Testis (tissue), 3 donors: ENCODE measurements around the gene GNAO1. TPM values are rescaled to one million over a fixed set of nuclear protein-coding genes. Genes with fewer than 3 reads are reported as not detected.

ENCODE experiments used
- DNase-seq: peaks from one replicate; pipeline ENCODE4 v3.0.0-alpha.2; 2019
- H3K27ac ChIP-seq, 2 donors: fragments of 200-600 bp; sonication (generic); one replicate each; pipeline ENCODE4 v1.5.1; 2019
- H3K27me3 ChIP-seq: fragments of 200-600 bp; sonication (generic); one replicate; pipeline ENCODE4 v1.5.1; 2019
- H3K36me3 ChIP-seq: fragments of 200-600 bp; sonication (generic); one replicate; pipeline ENCODE4 v1.5.1; 2017; ENCODE audit warnings: low read depth; ENCODE audit errors: missing control alignments
- H3K4me1 ChIP-seq: fragments of 200-600 bp; sonication (generic); one replicate; pipeline ENCODE4 v1.5.1; 2019
- H3K4me3 ChIP-seq, 2 donors: fragments of 200-600 bp; sonication (generic); one replicate each; pipeline ENCODE4 v1.5.1; 2017 to 2019
- H3K9me3 ChIP-seq: fragments of 200-600 bp; sonication (generic); one replicate; pipeline ENCODE4 v1.5.1; 2017
- CTCF ChIP-seq, 3 experiments: fragments of 450-650 bp in 2 of 3; fragments of 200-600 bp in 1 of 3; sonication (generic) in 1 of 3; IDR thresholded peaks; one replicate each; pipeline ENCODE4 v1.5.1; 2016 to 2019; ENCODE audit warnings: antibody characterized with exemption in 3 of 3, mild to moderate bottlenecking in 2 of 3, moderate library complexity in 1 of 3
- POLR2A ChIP-seq: fragments of 450-650 bp; IDR thresholded peaks from one replicate; pipeline ENCODE4 v1.6.1; 2017; ENCODE audit warnings: antibody characterized with exemption, mild to moderate bottlenecking, moderate library complexity
- WGBS, 2 donors: methylation state at CpG; one replicate each; pipeline ENCODE4 v1.1.5; 2018; 5-methylcytosine and 5-hydroxymethylcytosine counted together
- intact Hi-C: fragments of 100-400 bp; cut with DNase I; formaldehyde crosslinking; loops from one replicate; pipeline ENCODE4 v1.15.1; 2023; ENCODE audit warnings: low total_unique reads
- polyA plus RNA-seq: library from polyadenylated mRNA; stranded (reverse); fragments of 350-450 nt; fragmentation: Illumina TruSeq; extraction: RNeasy Lipid Tissue Mini Kit (QIAGEN cat#74804); gene quantifications from one replicate; pipeline ENCODE4 v1.2.3, GENCODE V29; 2014; ENCODE audit warnings: low read depth, low replicate concordance; ENCODE audit not compliant: insufficient read depth
- total RNA-seq, 2 donors: library from RNA; depleted of rRNA; stranded (reverse); fragments of >200 nt; gene quantifications; one replicate each; pipeline ENCODE4 v1.2.3, GENCODE V29; 2016

Gene GNAO1
- total and polyA plus RNA-seq, 3 donors from 2014 or later, result 28.6 to 37.1 (median 33.3) TPM

- TF ChIP-seq CTCF (IDR thresholded peaks at IDR 0.05), result no peak
- no peak for DNase-seq
- H3K27ac ChIP-seq, result no peak overlapping the region
- no peak overlapping the region for H3K4me3 ChIP-seq
- intact Hi-C loops, result no loop called here
- 59 to 83% methylated on average over 5 to 17 of the region's 17 CpGs for WGBS, 2 donors
- no peaks in the 10 kb centered on the region for H3K36me3 ChIP-seq
- H3K9me3 ChIP-seq, result no peaks in the 10 kb centered on the region
- H3K4me1 ChIP-seq, result no peaks in the 10 kb centered on the region
- H3K27me3 ChIP-seq, result no peaks in the 10 kb centered on the region
Measured at GRCh38 chr16:56338566-56339318, 147.5 kb downstream of the GNAO1 start.

DNA sequence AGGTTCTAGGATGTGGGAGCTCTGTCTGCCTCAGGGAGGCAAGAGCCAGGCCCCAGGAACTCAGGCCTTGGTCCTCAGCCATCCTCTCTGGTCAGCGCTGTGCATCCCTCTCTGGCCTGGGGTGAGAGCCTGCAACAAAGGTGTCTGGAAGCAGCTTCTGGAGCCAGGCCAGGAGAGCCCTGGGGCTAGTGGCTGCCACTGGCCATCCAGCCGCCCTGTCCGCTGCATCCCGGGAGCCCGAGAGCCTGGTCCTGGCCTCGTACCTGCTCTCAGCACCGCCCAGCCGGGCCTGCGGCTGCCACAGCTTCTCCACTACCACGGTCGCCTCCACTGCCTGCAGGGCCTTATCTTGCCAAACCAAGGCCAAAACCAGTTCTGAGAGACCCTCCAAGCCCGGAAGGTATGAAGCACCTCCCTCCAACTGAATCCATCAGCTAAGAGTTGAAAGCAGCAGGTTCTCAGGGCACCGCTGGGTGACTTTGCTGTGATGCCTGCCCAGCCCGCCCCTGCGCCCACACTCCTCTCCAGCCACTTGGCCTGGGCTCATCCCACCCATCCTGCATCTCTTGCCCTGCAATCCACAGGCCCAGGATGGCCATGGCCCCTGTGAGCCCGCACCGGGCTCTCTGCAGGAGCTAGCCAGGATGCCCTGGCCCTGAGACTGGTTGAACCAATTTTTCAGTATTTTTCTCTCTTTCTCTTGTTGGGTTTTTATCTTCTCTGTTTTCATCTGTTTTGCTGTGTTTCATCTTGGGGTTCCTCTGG is 148.3 kb downstream of the GNAO1 start:
- no peak overlapping the region for H3K4me3 ChIP-seq
- H3K4me1 ChIP-seq, result no peaks in the 10 kb centered on the region
- WGBS, 2 donors, result 95 to 100% methylated on average over 3 to 16 of the region's 17 CpGs
- no peaks in the 10 kb centered on the region for H3K9me3 ChIP-seq
- no peaks in the 10 kb centered on the region for H3K36me3 ChIP-seq
- no peaks in the 10 kb centered on the region for H3K27me3 ChIP-seq
- no peak for DNase-seq
- intact Hi-C loops, result no loop called here
- no peak overlapping the region for H3K27ac ChIP-seq
- TF ChIP-seq POLR2A (no peak), CTCF (IDR thresholded peaks at IDR 0.05) (no peak)

DNA sequence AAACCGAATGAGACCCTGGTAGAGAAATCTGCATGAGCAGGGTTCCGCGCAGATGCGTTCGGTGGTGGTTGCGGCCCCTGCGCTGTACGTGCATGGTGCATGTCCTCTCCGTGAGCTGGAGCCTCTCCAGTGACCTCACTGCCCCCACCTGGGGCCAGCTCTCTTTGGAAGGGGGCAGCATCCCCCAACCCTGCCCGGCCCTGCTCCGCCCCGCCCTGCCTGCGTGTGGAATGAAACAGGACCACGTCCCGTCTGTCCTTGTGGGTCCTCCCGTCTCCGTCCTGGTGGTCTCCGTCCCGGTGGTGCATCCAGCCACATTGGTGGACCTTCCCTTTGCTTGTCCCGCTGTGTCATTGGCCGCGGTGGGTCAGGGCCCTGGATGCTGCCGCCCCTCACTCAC is 149.1 kb downstream of the GNAO1 start:
- Histone ChIP-seq H3K27ac (no peak overlapping the region), H3K9me3 (no peaks in the 10 kb centered on the region), H3K4me1 (no peaks in the 10 kb centered on the region), H3K36me3 (no peaks in the 10 kb centered on the region), H3K27me3 (no peaks in the 10 kb centered on the region), H3K4me3 (no peak overlapping the region)
- no peak for DNase-seq
- intact Hi-C loops, result no loop called here
- TF ChIP-seq POLR2A (no peak), CTCF (IDR thresholded peaks at IDR 0.05) (no peak)
- WGBS, 2 donors, result 93 to 94% methylated on average over 23 of the region's 23 CpGs

- H3K4me1 ChIP-seq, result no peaks in the 10 kb centered on the region
- DNase-seq, result no peak
- no peaks in the 10 kb centered on the region for H3K36me3 ChIP-seq
- WGBS, 2 donors, result 77 to 89% methylated on average over 6 to 17 of the region's 17 CpGs
- H3K27ac ChIP-seq, result no peak overlapping the region
- H3K4me3 ChIP-seq, result no peak overlapping the region
- no peaks in the 10 kb centered on the region for H3K27me3 ChIP-seq
- intact Hi-C loops, result no loop called here
- TF ChIP-seq POLR2A, result no peak
- TF ChIP-seq CTCF (IDR thresholded peaks at IDR 0.05), result no peak
- no peaks in the 10 kb centered on the region for H3K9me3 ChIP-seq
Measured at GRCh38 chr16:56340864-56341365, 149.6 kb downstream of the GNAO1 start.
